Endothelial cell of umbilical vein (primary cell): ENCODE data around the gene KCNMA1. TPM values are rescaled to one million over a fixed set of nuclear protein-coding genes. Genes with fewer than 3 reads are reported as not detected.

Source experiments
- BruUV-seq: library from RNA; stranded (reverse); fragments of 400-500 nt; replicated peaks from 2 replicates; lab custom pipeline; 2021; lab: Mats Ljungman, UMichigan
- CTCF ChIA-PET: fragments of 300-600, 350-600 bp; sonication (Branson Sonifier 250); formaldehyde crosslinking; loops from one replicate; lab custom pipeline; 2021; ENCODE audit warnings: antibody characterized with exemption, inconsistent platforms; lab: Charles Lee
- POLR2A ChIA-PET: fragments of 300-600, 350-600 bp; sonication (Branson Sonifier 250); formaldehyde crosslinking; loops from one replicate; lab custom pipeline; 2021; ENCODE audit warnings: antibody characterized with exemption, inconsistent platforms; lab: Charles Lee
- DNase-seq: peaks from one replicate; pipeline ENCODE4 v3.0.0-alpha.2; 2011; ENCODE audit warnings: low read depth, low spot score
- FAIRE-seq: peaks from 2 replicates; lab custom pipeline; 2011; peaks lifted over from hg19 to GRCh38; lab: Jason Lieb, UNC
- H2AFZ ChIP-seq: 2 replicates; pipeline ENCODE4 v1.6.0; 2012; ENCODE audit warnings: low read depth, low read length, control low read depth, inconsistent platforms
- H3K27ac ChIP-seq: 2 replicates; pipeline ENCODE4 v1.5.1; 2011; ENCODE audit warnings: low read depth, mild to moderate bottlenecking, control low read depth, low read length, moderate library complexity; ENCODE audit not compliant: insufficient read depth
- H3K27me3 ChIP-seq, 2 experiments: 2 replicates each; pipeline versions ENCODE4 v1.6.0 to v1.6.1; 2011; ENCODE audit warnings: low read length in 2 of 2, mixed read lengths in 1 of 2; ENCODE audit not compliant: control insufficient read depth in 2 of 2, insufficient read depth in 2 of 2
- H3K36me3 ChIP-seq, 2 experiments: 2 replicates in 1 of 2; 3 replicates in 1 of 2; pipeline ENCODE4 v1.5.1; 2011; ENCODE audit warnings: low read length in 2 of 2, mild to moderate bottlenecking in 1 of 2, moderate library complexity in 1 of 2; ENCODE audit not compliant: control insufficient read depth in 2 of 2, insufficient read depth in 2 of 2; ENCODE audit errors: extremely low read depth in 1 of 2
- H3K4me1 ChIP-seq: 3 replicates; pipeline ENCODE4 v1.5.1; 2011; ENCODE audit warnings: mild to moderate bottlenecking, low read length; ENCODE audit not compliant: control insufficient read depth, insufficient read depth; ENCODE audit errors: extremely low read depth
- H3K4me2 ChIP-seq: 2 replicates; pipeline ENCODE4 v1.6.1; 2011; ENCODE audit warnings: low read length, control low read depth, mixed read lengths; ENCODE audit not compliant: insufficient read depth
- H3K4me3 ChIP-seq, 3 experiments: fragments of 200-600 bp in 1 of 3; sonication (generic), shearing (Covaris generic) in 1 of 3; replicated peaks in 1 of 3; 2 replicates each; pipeline ENCODE4 v1.5.1; 2011 to 2016; ENCODE audit warnings: control low read depth in 3 of 3, low read length in 3 of 3, mild to moderate bottlenecking in 2 of 3, inconsistent platforms in 1 of 3, low read depth in 1 of 3, moderate library complexity in 1 of 3; ENCODE audit not compliant: insufficient read depth in 1 of 3
- H3K79me2 ChIP-seq: 2 replicates; pipeline ENCODE4 v1.6.0; 2012; ENCODE audit warnings: low read length, inconsistent platforms; ENCODE audit not compliant: control insufficient read depth, insufficient read depth
- H3K9ac ChIP-seq: replicated peaks from 2 replicates; pipeline ENCODE3; 2011; ENCODE audit warnings: low read length, control low read depth; ENCODE audit not compliant: insufficient read depth; ENCODE audit errors: extremely low read depth
- H3K9me1 ChIP-seq: replicated peaks from 3 replicates; pipeline ENCODE4 v1.6.0; 2011; ENCODE audit warnings: mild to moderate bottlenecking, low read length; ENCODE audit not compliant: control insufficient read depth, insufficient read depth; ENCODE audit errors: extremely low read depth
- H3K9me3 ChIP-seq: replicated peaks from 2 replicates; pipeline ENCODE4 v1.5.1; 2012; ENCODE audit warnings: low read length, inconsistent platforms; ENCODE audit not compliant: control insufficient read depth, insufficient read depth
- H4K20me1 ChIP-seq: replicated peaks from 2 replicates; pipeline ENCODE3; 2011; ENCODE audit warnings: mild to moderate bottlenecking, low read length; ENCODE audit not compliant: control insufficient read depth, insufficient read depth; ENCODE audit errors: extremely low read depth
- CTCF ChIP-seq, 2 donors: IDR thresholded peaks; 1 replicate in 1 of 2; 2 replicates in 1 of 2; pipeline ENCODE4 v1.5.1; 2011; ENCODE audit warnings: low read length in 2 of 2, mild to moderate bottlenecking in 2 of 2, moderate library complexity in 2 of 2, control low read depth in 1 of 2, inconsistent platforms in 1 of 2, low read depth in 1 of 2; ENCODE audit not compliant: insufficient read depth in 1 of 2; ENCODE audit errors: extremely low read depth in 1 of 2
- EZH2 ChIP-seq: IDR thresholded peaks from 2 replicates; pipeline ENCODE4 v1.6.1; 2012; ENCODE audit warnings: borderline replicate concordance, low read depth, mild to moderate bottlenecking, moderate library complexity, low read length, inconsistent platforms; ENCODE audit not compliant: severe bottlenecking
- FOS ChIP-seq: IDR thresholded peaks from 2 replicates; pipeline ENCODE4 v1.6.1; 2011; ENCODE audit warnings: mild to moderate bottlenecking, low read length, moderate library complexity, borderline replicate concordance; ENCODE audit not compliant: insufficient read depth
- GATA2 ChIP-seq: IDR thresholded peaks from 2 replicates; pipeline ENCODE4 v1.7.0; 2011; ENCODE audit warnings: low read depth, mild to moderate bottlenecking, moderate library complexity, mixed read lengths, low read length; ENCODE audit not compliant: insufficient read length, insufficient read depth
- JUN ChIP-seq: IDR thresholded peaks from 2 replicates; pipeline ENCODE4 v1.6.1; 2011; ENCODE audit warnings: borderline replicate concordance, low read depth; ENCODE audit not compliant: insufficient read length, insufficient read depth
- MAX ChIP-seq: IDR thresholded peaks from 2 replicates; pipeline ENCODE4 v1.6.1; 2011; ENCODE audit not compliant: insufficient read depth, insufficient read length
- MYC ChIP-seq: IDR thresholded peaks from one replicate; pipeline ENCODE4 v1.6.1; 2011; ENCODE audit warnings: mild to moderate bottlenecking, low read depth, low read length
- POLR2A ChIP-seq: IDR thresholded peaks from 2 replicates; pipeline ENCODE4 v1.6.1; 2012; ENCODE audit warnings: low read depth, mild to moderate bottlenecking, control low read depth, low read length
- POLR2AphosphoS5 ChIP-seq: IDR thresholded peaks from 2 replicates; pipeline ENCODE4 v1.6.1; 2012; ENCODE audit warnings: low read depth, mild to moderate bottlenecking, control low read depth, low read length, moderate library complexity; ENCODE audit not compliant: insufficient read depth
- dilution Hi-C: fragments of 300-500 bp; cut with MboI; formaldehyde crosslinking; loops from one replicate; pipeline ENCODE4 v1.15.0; 2019; ENCODE audit warnings: low sequenced_read_pairs; ENCODE audit not compliant: extremely low pct_ligation_motif_present
- intact Hi-C: fragments of 100-400 bp; cut with micrococcal nuclease; formaldehyde crosslinking; loops from one replicate; pipeline ENCODE4 v1.10.0; 2022
- polyA plus RNA-seq, 4 experiments: library from polyadenylated mRNA; depleted of rRNA in 3 of 4; stranded (reverse) in 3 of 4; unstranded in 1 of 4; fragments of >200 nt; gene quantifications; 2 replicates each; pipeline versions ENCODE4 v1.2.1 to v1.2.3, GENCODE V29; 2011 to 2012; ENCODE audit warnings: missing spikeins in 1 of 4
- total RNA-seq: library from RNA; stranded (reverse); gene quantifications from 2 replicates; pipeline ENCODE4 v1.2.3, GENCODE V29; 2021

The KCNMA1 gene
- total and polyA plus RNA-seq, 2 donors (not counting 3 experiments of a cell fraction or from before 2014, with no cell fraction given) = 0.10 to 0.82 TPM

DNA sequence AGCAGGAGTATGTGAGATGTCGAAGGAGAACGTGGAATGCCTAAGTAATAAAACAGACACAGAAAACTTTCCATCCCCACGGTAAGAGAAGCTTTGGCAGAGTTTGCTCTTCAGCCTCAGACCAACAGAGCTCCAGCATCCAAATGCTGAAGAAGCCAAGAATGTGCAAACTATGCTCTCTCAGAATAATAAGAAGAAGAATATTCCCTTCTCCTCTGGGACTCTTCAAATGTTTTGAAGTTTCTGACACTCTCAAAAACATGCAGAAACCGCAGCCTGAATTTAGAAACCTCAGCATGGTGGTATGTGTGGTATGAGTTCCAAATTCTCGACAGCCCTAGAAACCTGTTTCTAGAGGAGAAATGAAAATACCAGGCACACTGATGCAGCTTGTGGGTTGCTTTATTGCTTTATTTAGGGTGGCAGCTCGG lies 113.3 kb downstream of the KCNMA1 start:
- Histone ChIP-seq H3K4me3 (no peak overlapping the region), H3K27ac (no peak overlapping the region), H3K27me3 (peaks cover 0 to 3% of the 10 kb centered on the region in 2 experiments), H2AFZ (no peak overlapping the region), H3K4me1 (no peaks in the 10 kb centered on the region), H3K36me3 (no peaks in the 10 kb centered on the region), H3K79me2 (no peaks in the 10 kb centered on the region), H3K9me1 (no peaks in the 10 kb centered on the region), H3K9ac (no peak overlapping the region), H3K4me2 (no peak overlapping the region), H4K20me1 (no peaks in the 10 kb centered on the region), H3K9me3 (no peaks in the 10 kb centered on the region)
- DNase-seq = no peak
- BruUV-seq = no TSS peak
- intact Hi-C loops (no loop called here), dilution Hi-C loops (no loop called here)
- FAIRE-seq = no peak
- ChIA-PET POLR2A (no interaction called here), CTCF (interaction anchor here (1.0 to 1.7 kb wide), 3 partner anchors 10 to 19 kb away, joined by 3 to 7 read pairs (median 4); no protein-coding TSS in a partner anchor)
- no peak for TF ChIP-seq JUN
- TF ChIP-seq GATA2 = no peak
- TF ChIP-seq POLR2A = no peak
- TF ChIP-seq MYC = no peak

GRCh38 chr10:77522268-77522809 lies 115.3 kb downstream of the KCNMA1 start:
- DNase-seq (no peak), FAIRE-seq (no peak)
- Histone ChIP-seq H3K79me2 (no peaks in the 10 kb centered on the region), H3K4me2 (no peak overlapping the region), H2AFZ (no peak overlapping the region), H3K4me3 (no peak overlapping the region), H3K27ac (no peak overlapping the region), H3K27me3 (peaks cover 0 to 3% of the 10 kb centered on the region in 2 experiments), H3K4me1 (no peaks in the 10 kb centered on the region), H3K9me3 (no peaks in the 10 kb centered on the region), H4K20me1 (no peaks in the 10 kb centered on the region), H3K9ac (no peak overlapping the region), H3K36me3 (no peaks in the 10 kb centered on the region), H3K9me1 (no peaks in the 10 kb centered on the region)
- ChIA-PET POLR2A (no interaction called here), CTCF (interaction anchor here (0.9 to 1.1 kb wide), 3 partner anchors 10 to 119 kb away, joined by 3 read pairs; no protein-coding TSS in a partner anchor)
- intact Hi-C loops = no loop called here
- no TSS peak for BruUV-seq
- dilution Hi-C loops = no loop called here
- no peak for TF ChIP-seq JUN
- no peak for TF ChIP-seq GATA2
- TF ChIP-seq POLR2A = no peak
- no peak for TF ChIP-seq EZH2
- no peak for TF ChIP-seq MYC
- TF ChIP-seq CTCF (IDR thresholded peaks at IDR 0.05; ENCODE audit: extremely low read depth in 1 of 2, insufficient read depth in 1 of 2, low read depth in 1 of 2, low read length in 2 of 2) = no peak
- no peak for TF ChIP-seq POLR2AphosphoS5
- no peak for TF ChIP-seq MAX
- no peak for TF ChIP-seq FOS
